Suprapubic skin (tissue), 3 donors: Measurements from ENCODE around the gene MTA3.

Experiments used
- CTCF ChIP-seq, 2 donors: fragments of 200-600 bp in 1 of 2; fragments of 450-650 bp in 1 of 2; sonication (generic) in 1 of 2; IDR thresholded peaks; one replicate each; pipeline ENCODE4 v1.5.1; 2016 to 2019; ENCODE audit warnings: antibody characterized with exemption in 2 of 2, mild to moderate bottlenecking in 1 of 2, moderate library complexity in 1 of 2
- EP300 ChIP-seq: sonication (generic); formaldehyde crosslinking; IDR thresholded peaks from one replicate; pipeline ENCODE4 v1.6.1; 2017; ENCODE audit warnings: antibody characterized with exemption
- POLR2A ChIP-seq, 2 donors: fragments of 450-650 bp; IDR thresholded peaks; one replicate each; pipeline ENCODE4 v1.6.1; 2017; ENCODE audit warnings: antibody characterized with exemption in 2 of 2, mild to moderate bottlenecking in 2 of 2, moderate library complexity in 2 of 2

- no peak for TF ChIP-seq CTCF (IDR thresholded peaks at IDR 0.05)
- no peak for TF ChIP-seq POLR2A (IDR thresholded peaks at IDR 0.05)
- no peak for TF ChIP-seq EP300
Observed at GRCh38 chr2:42613281-42614064, 45.0 kb downstream of the MTA3 start.
